NT2/D1 (cell line): ENCODE results near the gene MCCD1.

Source experiments
- SUZ12 ChIP-seq: IDR thresholded peaks from 2 replicates; pipeline ENCODE4 v1.6.1; 2011; ENCODE audit not compliant: insufficient read length, insufficient read depth; ENCODE audit errors: extremely low read depth
- YY1 ChIP-seq: IDR thresholded peaks from 2 replicates; pipeline ENCODE4 v1.6.1; 2011; ENCODE audit not compliant: insufficient read length, insufficient read depth
- ZNF274 ChIP-seq: IDR thresholded peaks from 2 replicates; pipeline ENCODE4 v1.6.1; 2011; ENCODE audit warnings: mild to moderate bottlenecking, low read depth, low read length

GRCh38 chr6:31558631-31559500, 30.1 kb downstream of the MCCD1 start:
- no peak for TF ChIP-seq ZNF274
- TF ChIP-seq SUZ12, result no peak
- no peak for TF ChIP-seq YY1
